ENCODE measurements around the gene SCCPDH. TPM values are rescaled to one million over a fixed set of nuclear protein-coding genes. Genes with fewer than 3 reads are reported as not detected.
"Not testable (repeated sequence)": the region's sequence is repeated elsewhere in the genome, so short reads cannot be mapped to it uniquely, and the experiment has no call there.

SCCPDH gene
- total and polyA plus RNA-seq, 3 donors from 2014 or later, result 103 to 289 (median 132) TPM

DNA sequence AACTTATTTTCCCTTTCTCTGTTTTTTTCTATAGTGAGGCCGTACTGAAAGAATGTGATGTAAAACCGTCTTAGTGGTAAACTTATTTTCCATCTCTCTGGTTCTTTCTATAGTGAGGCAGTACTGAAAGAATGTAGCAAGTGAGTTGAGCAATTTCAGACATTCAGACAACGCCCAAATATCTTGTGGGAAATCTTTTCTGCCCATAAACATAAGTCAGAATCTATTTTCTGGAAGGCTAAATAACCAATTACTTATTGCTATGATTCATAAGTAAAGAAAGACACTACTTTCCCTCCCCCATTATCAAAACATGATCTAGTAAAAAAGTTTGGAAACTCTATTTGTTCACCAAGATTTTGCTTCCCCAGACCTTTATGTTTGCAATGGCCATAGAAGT lies 18.8 kb upstream of the SCCPDH start:
- intact Hi-C loops (cut with DNase I; ENCODE audit: low total_unique reads), result no loop called here
- Histone ChIP-seq H3K4me1 (no peaks in the 10 kb centered on the region), H3K27me3 (no peaks in the 10 kb centered on the region), H3K9me3 (no peaks in the 10 kb centered on the region), H3K4me3 (no peak overlapping the region), H3K27ac (no peak overlapping the region), H3K36me3 (ENCODE audit: low read depth, missing control alignments) (no peaks in the 10 kb centered on the region)
- WGBS, 2 donors, result 80% methylated on average over 3 of the region's 3 CpGs
- TF ChIP-seq, protein P1, sequence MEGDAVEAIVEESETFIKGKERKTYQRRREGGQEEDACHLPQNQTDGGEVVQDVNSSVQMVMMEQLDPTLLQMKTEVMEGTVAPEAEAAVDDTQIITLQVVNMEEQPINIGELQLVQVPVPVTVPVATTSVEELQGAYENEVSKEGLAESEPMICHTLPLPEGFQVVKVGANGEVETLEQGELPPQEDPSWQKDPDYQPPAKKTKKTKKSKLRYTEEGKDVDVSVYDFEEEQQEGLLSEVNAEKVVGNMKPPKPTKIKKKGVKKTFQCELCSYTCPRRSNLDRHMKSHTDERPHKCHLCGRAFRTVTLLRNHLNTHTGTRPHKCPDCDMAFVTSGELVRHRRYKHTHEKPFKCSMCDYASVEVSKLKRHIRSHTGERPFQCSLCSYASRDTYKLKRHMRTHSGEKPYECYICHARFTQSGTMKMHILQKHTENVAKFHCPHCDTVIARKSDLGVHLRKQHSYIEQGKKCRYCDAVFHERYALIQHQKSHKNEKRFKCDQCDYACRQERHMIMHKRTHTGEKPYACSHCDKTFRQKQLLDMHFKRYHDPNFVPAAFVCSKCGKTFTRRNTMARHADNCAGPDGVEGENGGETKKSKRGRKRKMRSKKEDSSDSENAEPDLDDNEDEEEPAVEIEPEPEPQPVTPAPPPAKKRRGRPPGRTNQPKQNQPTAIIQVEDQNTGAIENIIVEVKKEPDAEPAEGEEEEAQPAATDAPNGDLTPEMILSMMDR (IDR thresholded peaks at IDR 0.05), result no peak
- TF ChIP-seq POLR2A (IDR thresholded peaks at IDR 0.05), result no peak
- DNase-seq, result no peak

DNA sequence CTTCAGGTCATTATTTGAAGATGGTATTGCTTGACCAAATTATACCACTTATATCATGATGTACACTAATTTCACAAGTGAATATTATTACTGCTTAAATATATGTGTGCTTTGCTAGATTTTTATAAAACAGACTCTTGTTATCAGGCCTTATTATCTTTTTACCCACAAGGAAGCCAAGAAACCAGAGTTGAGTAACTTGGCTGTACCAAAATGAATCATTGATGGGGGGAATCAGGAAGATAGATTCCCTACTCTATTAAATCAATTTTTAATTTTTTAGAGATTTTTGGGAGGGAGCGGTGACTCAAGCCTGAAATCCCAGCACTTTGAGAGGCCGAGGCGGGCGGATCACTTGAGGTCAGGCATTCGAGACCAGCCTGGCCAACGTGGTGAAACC lies 16.0 kb upstream of the SCCPDH start:
- no peaks in the 10 kb centered on the region for H3K36me3 ChIP-seq (ENCODE audit: low read depth, missing control alignments)
- no peak overlapping the region for H3K4me3 ChIP-seq
- intact Hi-C loops (cut with DNase I; ENCODE audit: low total_unique reads), result no loop called here
- WGBS, 2 donors, result 78 to 94% methylated on average over 6 of the region's 6 CpGs
- DNase-seq, result no peak
- H3K4me1 ChIP-seq, result no peaks in the 10 kb centered on the region
- no peak overlapping the region for H3K27ac ChIP-seq
- no peaks in the 10 kb centered on the region for H3K9me3 ChIP-seq
- no peak for TF ChIP-seq POLR2A (IDR thresholded peaks at IDR 0.05)
- TF ChIP-seq, protein P1 (IDR thresholded peaks at IDR 0.05), result no peak
- H3K27me3 ChIP-seq, result no peaks in the 10 kb centered on the region

DNA sequence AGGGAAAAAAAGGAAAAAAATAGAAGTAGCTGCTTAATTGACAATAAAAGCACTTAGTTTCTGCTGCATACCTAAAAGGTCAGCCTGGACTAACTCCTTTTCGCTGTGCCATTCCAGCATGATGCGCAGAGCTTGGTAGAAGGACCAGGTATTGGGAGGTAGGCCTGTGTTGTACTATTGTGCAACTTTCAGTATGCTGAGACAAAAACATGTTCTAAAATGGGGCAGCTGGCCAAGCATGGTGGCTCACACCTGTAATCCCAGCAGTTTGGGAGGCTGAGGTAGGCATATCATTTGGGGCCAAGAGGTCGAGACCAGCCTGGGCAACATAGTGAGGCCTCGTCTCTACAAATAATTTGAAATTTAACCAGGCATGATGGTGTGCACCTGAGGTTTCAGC lies 15.0 kb upstream of the SCCPDH start:
- WGBS, 2 donors, result 84 to 97% methylated on average over 4 of the region's 4 CpGs
- H3K9me3 ChIP-seq, result no peaks in the 10 kb centered on the region
- no peaks in the 10 kb centered on the region for H3K36me3 ChIP-seq (ENCODE audit: low read depth, missing control alignments)
- no peak overlapping the region for H3K27ac ChIP-seq
- DNase-seq, result no peak
- no peak overlapping the region for H3K4me3 ChIP-seq
- no peak for TF ChIP-seq POLR2A (IDR thresholded peaks at IDR 0.05)
- TF ChIP-seq, protein P1 (IDR thresholded peaks at IDR 0.05), result no peak
- no peaks in the 10 kb centered on the region for H3K4me1 ChIP-seq
- H3K27me3 ChIP-seq, result no peaks in the 10 kb centered on the region
- intact Hi-C loops (cut with DNase I; ENCODE audit: low total_unique reads), result no loop called here

DNA sequence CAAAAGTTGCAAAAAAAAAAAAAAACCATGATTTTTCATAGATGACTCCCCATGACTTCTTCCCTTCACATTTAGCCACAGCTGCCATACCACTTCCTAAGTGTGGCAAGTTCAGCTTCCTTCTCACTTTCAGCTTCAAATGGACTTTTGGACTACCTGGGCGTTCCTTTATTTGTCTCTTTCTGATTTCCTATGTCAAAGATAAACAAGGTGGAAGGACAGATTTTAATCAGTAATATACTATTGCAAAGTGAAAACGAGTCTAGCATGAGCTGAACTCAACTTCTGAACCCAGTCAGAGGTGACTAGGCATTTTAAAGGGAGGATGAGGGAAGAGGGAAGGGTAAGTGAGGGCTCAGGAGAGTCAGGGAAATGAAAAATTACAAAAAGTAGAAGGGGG lies 14.4 kb upstream of the SCCPDH start:
- Histone ChIP-seq H3K4me1 (no peaks in the 10 kb centered on the region), H3K36me3 (ENCODE audit: low read depth, missing control alignments) (no peaks in the 10 kb centered on the region), H3K9me3 (no peaks in the 10 kb centered on the region), H3K27me3 (no peaks in the 10 kb centered on the region), H3K27ac (no peak overlapping the region), H3K4me3 (no peak overlapping the region)
- TF ChIP-seq, protein P1 (IDR thresholded peaks at IDR 0.05), result no peak
- TF ChIP-seq POLR2A (IDR thresholded peaks at IDR 0.05), result no peak
- 51 to 61% methylated on average over 2 of the region's 2 CpGs for WGBS, 2 donors
- DNase-seq, result no peak
- intact Hi-C loops (cut with DNase I; ENCODE audit: low total_unique reads), result no loop called here

DNA sequence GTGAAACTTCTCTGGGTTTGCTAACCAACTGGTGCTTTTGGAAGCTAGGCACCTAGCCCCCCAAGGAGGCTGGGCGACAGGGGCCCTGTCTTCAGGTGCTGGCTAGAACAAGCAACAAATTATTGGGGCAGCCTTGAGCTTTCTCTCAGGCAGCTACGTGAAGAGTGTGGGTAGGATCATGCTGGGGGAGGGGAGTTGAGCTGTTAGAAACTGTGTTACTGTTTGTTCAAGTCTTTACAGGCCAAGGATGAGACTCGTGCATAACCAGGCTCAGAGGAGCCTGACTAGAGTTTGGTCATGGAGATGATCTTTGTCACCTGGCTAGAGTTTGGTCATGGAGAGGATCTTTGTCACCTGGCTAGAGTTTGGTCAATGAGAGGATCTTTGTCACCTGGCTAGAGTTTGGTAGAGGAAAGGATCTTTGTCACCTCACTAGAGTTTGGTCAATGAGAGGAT lies 12.6 kb upstream of the SCCPDH start:
- no peak for DNase-seq
- no peak overlapping the region for H3K4me3 ChIP-seq

DNA sequence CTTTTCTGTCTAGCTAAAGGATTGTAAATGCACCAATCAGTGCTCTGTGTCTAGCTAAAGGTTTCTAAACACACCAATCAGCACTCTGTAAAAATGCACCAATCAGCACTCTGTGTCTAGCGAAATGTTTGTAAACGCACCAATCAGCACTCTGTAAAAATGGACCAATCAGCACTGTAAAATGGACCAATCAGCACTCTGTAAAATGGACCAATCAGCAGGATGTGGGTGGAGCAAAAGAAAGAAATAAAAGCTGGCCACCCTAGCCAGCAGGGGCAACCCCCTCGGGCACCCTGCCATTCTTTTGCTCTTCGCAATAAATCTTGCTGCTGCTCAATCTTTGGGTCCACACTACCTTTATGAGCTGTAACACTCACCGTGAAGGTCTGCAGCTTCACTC lies 11.8 kb upstream of the SCCPDH start:
- H3K27me3 ChIP-seq; H3K36me3 ChIP-seq (ENCODE audit: low read depth, missing control alignments); H3K4me3 ChIP-seq; H3K9me3 ChIP-seq; H3K27ac ChIP-seq; DNase-seq; H3K4me1 ChIP-seq; intact Hi-C loops (cut with DNase I; ENCODE audit: low total_unique reads): not testable (repeated sequence)
- WGBS, 2 donors, result 84 to 90% methylated on average over 5 of the region's 5 CpGs

More for the DNA sequence above, 12.6 kb upstream of the SCCPDH start:
- 52 to 59% methylated on average over 3 of the region's 3 CpGs for WGBS, 2 donors
- Histone ChIP-seq H3K9me3 (no peaks in the 10 kb centered on the region), H3K36me3 (ENCODE audit: low read depth, missing control alignments) (no peaks in the 10 kb centered on the region), H3K27me3 (no peaks in the 10 kb centered on the region), H3K27ac (no peak overlapping the region), H3K4me1 (no peaks in the 10 kb centered on the region)
- intact Hi-C loops (cut with DNase I; ENCODE audit: low total_unique reads), result no loop called here
- TF ChIP-seq, protein P1 (IDR thresholded peaks at IDR 0.05), result no peak

DNA sequence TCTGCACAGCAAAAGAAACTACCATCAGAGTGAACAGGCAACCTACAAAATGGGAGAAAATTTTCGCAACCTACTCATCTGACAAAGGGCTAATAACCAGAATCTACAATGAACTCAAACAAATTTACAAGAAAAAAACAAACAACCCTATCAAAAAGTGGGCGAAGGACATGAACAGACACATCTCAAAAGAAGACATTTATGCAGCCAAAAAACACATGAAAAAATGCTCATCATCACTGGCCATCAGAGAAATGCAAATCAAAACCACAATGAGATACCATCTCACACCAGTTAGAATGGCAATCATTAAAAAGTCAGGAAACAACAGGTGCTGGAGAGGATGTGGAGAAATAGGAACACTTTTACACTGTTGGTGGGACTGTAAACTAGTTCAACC lies 4.8 kb upstream of the SCCPDH start:
- H3K27me3 ChIP-seq; H3K9me3 ChIP-seq; DNase-seq; intact Hi-C loops (cut with DNase I; ENCODE audit: low total_unique reads); H3K4me3 ChIP-seq; H3K36me3 ChIP-seq (ENCODE audit: low read depth, missing control alignments); H3K27ac ChIP-seq; H3K4me1 ChIP-seq: not testable (repeated sequence)
- WGBS, 2 donors, result 60 to 100% methylated on average over 1 of the region's 2 CpGs

DNA sequence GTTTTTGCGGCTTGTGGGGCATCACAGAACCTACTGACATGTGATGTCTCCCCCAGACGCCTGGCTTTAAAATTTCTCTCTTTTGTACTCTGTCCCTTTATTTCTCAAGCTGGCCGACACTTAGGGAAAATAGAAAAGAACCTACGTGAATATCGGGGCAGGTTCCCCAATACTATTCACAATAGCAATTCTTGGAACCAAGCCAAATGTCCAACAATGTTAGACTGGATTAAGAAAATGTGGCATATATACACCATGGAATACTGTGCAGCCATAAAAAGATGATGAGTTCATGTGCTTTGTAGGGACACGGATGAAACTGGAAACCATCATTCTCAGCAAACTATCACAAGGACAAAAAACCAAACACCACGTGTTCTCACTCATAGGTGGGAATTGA lies 3.4 kb upstream of the SCCPDH start:
- H3K27me3 ChIP-seq; H3K4me1 ChIP-seq; DNase-seq; H3K27ac ChIP-seq; intact Hi-C loops (cut with DNase I; ENCODE audit: low total_unique reads); H3K36me3 ChIP-seq (ENCODE audit: low read depth, missing control alignments); H3K4me3 ChIP-seq; H3K9me3 ChIP-seq: not testable (repeated sequence)
- WGBS, 2 donors, result 93 to 94% methylated on average over 7 of the region's 7 CpGs

Data from testis (tissue), 3 donors.